ENCODE measurements around the gene AFM.
A peak's percentile ranks its signal among the peaks of the same experiment; 100 is the strongest.

Gene AFM

GRCh38 chr4:73485085-73485484 lies 3.5 kb downstream of the AFM start:
- TF ChIP-seq ZNF114 (tag by site-specific recombination; IDR thresholded peaks at IDR 0.05): no peak
- no peak for TF ChIP-seq ZNF266 (tag by site-specific recombination; IDR thresholded peaks at IDR 0.05; ENCODE audit: low read depth)
- TF ChIP-seq ZNF341 (tag by site-specific recombination; IDR thresholded peaks at IDR 0.05; ENCODE audit: low read depth): no peak
- no peak for TF ChIP-seq ZSCAN18 (tag by site-specific recombination; IDR thresholded peaks at IDR 0.05)
- no peak for TF ChIP-seq PATZ1 (tag by site-specific recombination; IDR thresholded peaks at IDR 0.05)
- no peak for TF ChIP-seq ZNF112 (tag by site-specific recombination; IDR thresholded peaks at IDR 0.05)
- TF ChIP-seq ZSCAN16 (tag by site-specific recombination; IDR thresholded peaks at IDR 0.05): no peak
- TF ChIP-seq ZBTB10 (tag by site-specific recombination; IDR thresholded peaks at IDR 0.05): no peak
- no peak for TF ChIP-seq ZNF121 (tag by site-specific recombination; IDR thresholded peaks at IDR 0.05)
- no peak for TF ChIP-seq MZF1 (tag by site-specific recombination; IDR thresholded peaks at IDR 0.05; ENCODE audit: borderline replicate concordance)
- TF ChIP-seq SP2 (tag by site-specific recombination; IDR thresholded peaks at IDR 0.05): no peak
- TF ChIP-seq ZNF211 (tag by site-specific recombination; IDR thresholded peaks at IDR 0.05; ENCODE audit: low read depth): no peak
- TF ChIP-seq ZNF404 (tag by site-specific recombination; IDR thresholded peaks at IDR 0.05): no peak
- TF ChIP-seq ZNF558 (tag by site-specific recombination; IDR thresholded peaks at IDR 0.05): no peak
- ChIA-PET POLR2A (no interaction called here), CTCF (no interaction called here)
- Histone ChIP-seq H3K4me3 (ENCODE audit: low read depth, low read length) (no peak overlapping the region), H3K36me3 (ENCODE audit: control insufficient read depth in 2 of 2, insufficient read depth in 1 of 2, low read length in 2 of 2) (no peaks in the 10 kb centered on the region), H3K27ac (ENCODE audit: extremely low read depth, low read depth, low read length) (no peak overlapping the region), H3K9me3 (ENCODE audit: control insufficient read depth, insufficient read depth, low read depth, low read length) (no peaks in the 10 kb centered on the region), H3K4me1 (ENCODE audit: control insufficient read depth, insufficient read depth, low read length) (no peaks in the 10 kb centered on the region)

- no peak overlapping the region for H3K27ac ChIP-seq (ENCODE audit: extremely low read depth, low read depth, low read length)
- ChIA-PET POLR2A (no interaction called here), CTCF (no interaction called here)
- H3K4me1 ChIP-seq (ENCODE audit: control insufficient read depth, insufficient read depth, low read length): no peaks in the 10 kb centered on the region
- TF ChIP-seq IKZF3 (tag by site-specific recombination; IDR thresholded peaks at IDR 0.05) (no peak), ZNF513 (tag by site-specific recombination; IDR thresholded peaks at IDR 0.05) (peak; percentile 67), ZNF677 (tag by site-specific recombination; IDR thresholded peaks at IDR 0.05) (no peak), ZBTB11 (tag by site-specific recombination; conservative IDR thresholded peaks at IDR 0.05; ENCODE audit: low read depth) (no peak)
- H3K4me3 ChIP-seq (ENCODE audit: low read depth, low read length): no peak overlapping the region
- no peaks in the 10 kb centered on the region for H3K9me3 ChIP-seq (ENCODE audit: control insufficient read depth, insufficient read depth, low read depth, low read length)
- H3K36me3 ChIP-seq (ENCODE audit: control insufficient read depth in 2 of 2, insufficient read depth in 1 of 2, low read length in 2 of 2): no peaks in the 10 kb centered on the region
Measured at GRCh38 chr4:73485596-73485995, 4.1 kb downstream of the AFM start.

Data from HEK293 (cell line).